Liver (tissue), 9 donors: ENCODE results near the gene NDNF. TPM values are rescaled to one million over a fixed set of nuclear protein-coding genes. Genes with fewer than 3 reads are reported as not detected.

Source experiments
- DNase-seq: peaks from one replicate; pipeline ENCODE4 v3.0.0-alpha.2; 2017; ENCODE audit warnings: low spot score
- H3K27ac ChIP-seq, 2 donors: one replicate each; pipeline ENCODE4 v1.7.0; 2013; ENCODE audit warnings: inconsistent platforms in 2 of 2, low read length in 2 of 2, control low read depth in 1 of 2, low read depth in 1 of 2, mild to moderate bottlenecking in 1 of 2
- H3K27me3 ChIP-seq, 4 donors: one replicate each; pipeline versions ENCODE4 v1.6.1 to v1.7.0; 2013; ENCODE audit warnings: low read length in 3 of 4, inconsistent platforms in 1 of 4, mild to moderate bottlenecking in 1 of 4, moderate library complexity in 1 of 4; ENCODE audit not compliant: control insufficient read depth in 4 of 4, insufficient read depth in 4 of 4
- H3K36me3 ChIP-seq, 4 donors: one replicate each; pipeline versions ENCODE4 v1.6.1 to v1.7.0; 2013; ENCODE audit warnings: low read length in 3 of 4, mild to moderate bottlenecking in 3 of 4, low read depth in 1 of 4, moderate library complexity in 1 of 4; ENCODE audit not compliant: control insufficient read depth in 4 of 4, insufficient read depth in 3 of 4
- H3K4me1 ChIP-seq, 4 donors: one replicate each; pipeline versions ENCODE4 v1.6.1 to v1.7.0; 2013; ENCODE audit warnings: low read length in 3 of 4, mild to moderate bottlenecking in 3 of 4, moderate library complexity in 1 of 4; ENCODE audit not compliant: control insufficient read depth in 4 of 4, insufficient read depth in 4 of 4
- H3K4me3 ChIP-seq, 3 donors: one replicate each; pipeline versions ENCODE4 v1.6.1 to v1.7.0; 2013; ENCODE audit warnings: low read length in 3 of 3, control low read depth in 1 of 3, low read depth in 1 of 3, mild to moderate bottlenecking in 1 of 3
- H3K9ac ChIP-seq, 2 donors: one replicate each; pipeline ENCODE4 v1.7.0; 2013; ENCODE audit warnings: low read length in 2 of 2, mild to moderate bottlenecking in 2 of 2, moderate library complexity in 2 of 2, control low read depth in 1 of 2, low read depth in 1 of 2
- H3K9me3 ChIP-seq, 4 donors: one replicate each; pipeline versions ENCODE4 v1.6.1 to v1.7.0; 2013; ENCODE audit warnings: low read length in 3 of 4; ENCODE audit not compliant: control insufficient read depth in 4 of 4
- ATF3 ChIP-seq: IDR thresholded peaks from 2 replicates; pipeline ENCODE4 v1.6.1; 2016; ENCODE audit warnings: antibody characterized with exemption
- CTCF ChIP-seq: fragments of 150-350 bp; IDR thresholded peaks from 2 replicates; pipeline ENCODE4 v1.5.1; 2017; ENCODE audit warnings: improper control_type of control experiment, low read depth, low read length; ENCODE audit not compliant: missing input control
- EGR1 ChIP-seq, 2 donors: IDR thresholded peaks; 2 replicates each; pipeline ENCODE4 v1.6.1; 2016 to 2018; ENCODE audit warnings: antibody characterized with exemption in 2 of 2, low read depth in 2 of 2
- FOXA1 ChIP-seq: IDR thresholded peaks from 2 replicates; pipeline ENCODE4 v1.6.1; 2016; ENCODE audit warnings: antibody characterized with exemption
- FOXA2 ChIP-seq: IDR thresholded peaks from 2 replicates; pipeline ENCODE4 v1.6.1; 2016; ENCODE audit warnings: antibody characterized with exemption
- GABPA ChIP-seq, 2 donors: IDR thresholded peaks in 1 of 2; conservative IDR thresholded peaks in 1 of 2; 2 replicates each; pipeline ENCODE4 v1.6.1; 2016; ENCODE audit warnings: antibody characterized with exemption in 2 of 2, mild to moderate bottlenecking in 1 of 2, moderate library complexity in 1 of 2
- HNF4A ChIP-seq, 2 donors: conservative IDR thresholded peaks; 2 replicates each; pipeline ENCODE4 v1.6.1; 2016; ENCODE audit warnings: antibody characterized with exemption in 2 of 2, mild to moderate bottlenecking in 2 of 2
- HNF4G ChIP-seq: IDR thresholded peaks from 2 replicates; pipeline ENCODE4 v1.6.1; 2016; ENCODE audit warnings: antibody characterized with exemption
- JUND ChIP-seq, 2 donors: IDR thresholded peaks; 2 replicates each; pipeline ENCODE4 v1.6.1; 2016; ENCODE audit warnings: antibody characterized with exemption in 2 of 2
- MAX ChIP-seq: IDR thresholded peaks from 2 replicates; pipeline ENCODE4 v1.6.1; 2016; ENCODE audit warnings: antibody characterized with exemption
- NR2F2 ChIP-seq: IDR thresholded peaks from 2 replicates; pipeline ENCODE4 v1.6.1; 2016; ENCODE audit warnings: antibody characterized with exemption
- RAD21 ChIP-seq, 2 donors: IDR thresholded peaks; 2 replicates each; pipeline ENCODE4 v1.6.1; 2016; ENCODE audit warnings: antibody characterized with exemption in 2 of 2, mild to moderate bottlenecking in 2 of 2
- REST ChIP-seq: IDR thresholded peaks from 2 replicates; pipeline ENCODE4 v1.6.1; 2016; ENCODE audit warnings: antibody characterized with exemption, mild to moderate bottlenecking
- RXRA ChIP-seq, 2 donors: IDR thresholded peaks; 2 replicates each; pipeline ENCODE4 v1.6.1; 2017 to 2018; ENCODE audit warnings: antibody characterized with exemption in 2 of 2, mild to moderate bottlenecking in 1 of 2
- SP1 ChIP-seq: IDR thresholded peaks from 2 replicates; pipeline ENCODE4 v1.6.1; 2018; ENCODE audit warnings: antibody characterized with exemption, mild to moderate bottlenecking
- TAF1 ChIP-seq: conservative IDR thresholded peaks from 2 replicates; pipeline ENCODE4 v1.6.1; 2016; ENCODE audit warnings: antibody characterized with exemption, mild to moderate bottlenecking
- YY1 ChIP-seq: IDR thresholded peaks from 2 replicates; pipeline ENCODE4 v1.6.1; 2016; ENCODE audit warnings: antibody characterized with exemption, mild to moderate bottlenecking
- ZBTB33 ChIP-seq: IDR thresholded peaks from 2 replicates; pipeline ENCODE4 v1.6.1; 2016; ENCODE audit warnings: antibody characterized with exemption
- WGBS: extraction: QIAGEN DNeasy Blood & Tissue Kit; methylation state at CpG from one replicate; pipeline ENCODE4 v1.1.7; 2013; 5-methylcytosine and 5-hydroxymethylcytosine counted together
- polyA plus RNA-seq, 2 donors: library from polyadenylated mRNA; stranded (reverse) in 1 of 2; unstranded in 1 of 2; fragments of 200-250 nt in 1 of 2; fragments of >200 nt in 1 of 2; fragmentation: Nextera tagmentation in 1 of 2; extraction: Ambion mirVana in 1 of 2; gene quantifications; one replicate each; pipeline versions ENCODE4 v1.2.1 to v1.2.3, GENCODE V29; 2013 to 2015
- total RNA-seq, 2 donors: library from RNA; depleted of rRNA; stranded (reverse); fragments of >200 nt; gene quantifications; one replicate each; pipeline ENCODE4 v1.2.3, GENCODE V29; 2014
- donor health status: healthy.
- donor health status: healthy.
- donor health status: healthy.
- donor health status: healthy.
- donor health status: healthy.

NDNF gene
- total and polyA plus RNA-seq, 4 donors, result 0.05 to 0.37 (median 0.13) TPM

GRCh38 chr4:121091941-121092340 lies 19.6 kb upstream of the NDNF start:
- H3K27ac ChIP-seq, result no peak overlapping the region
- no peaks in the 10 kb centered on the region for H3K9me3 ChIP-seq
- H3K36me3 ChIP-seq, result no peaks in the 10 kb centered on the region
- no peaks in the 10 kb centered on the region for H3K27me3 ChIP-seq
- TF ChIP-seq NR2F2, result no peak
- TF ChIP-seq MAX, result no peak
- no peak for TF ChIP-seq TAF1
- no peak for TF ChIP-seq HNF4G
- no peak for TF ChIP-seq RXRA (IDR thresholded peaks at IDR 0.05)
- no peak overlapping the region for H3K9ac ChIP-seq
- no peaks in the 10 kb centered on the region for H3K4me1 ChIP-seq
- no peak overlapping the region for H3K4me3 ChIP-seq
- no peak for DNase-seq

- Histone ChIP-seq H3K9ac (no peak overlapping the region), H3K27ac (no peak overlapping the region), H3K27me3 (no peaks in the 10 kb centered on the region), H3K36me3 (no peaks in the 10 kb centered on the region), H3K9me3 (no peaks in the 10 kb centered on the region), H3K4me3 (no peak overlapping the region), H3K4me1 (no peaks in the 10 kb centered on the region)
- DNase-seq, result no peak
- 91% methylated on average over 4 of the region's 4 CpGs for WGBS
- no peak for TF ChIP-seq YY1
- TF ChIP-seq EGR1 (IDR thresholded peaks at IDR 0.05; ENCODE audit: low read depth in 2 of 2), result no peak
- TF ChIP-seq FOXA1, result no peak
- no peak for TF ChIP-seq HNF4A (conservative IDR thresholded peaks at IDR 0.05)
- no peak for TF ChIP-seq FOXA2
Observed at GRCh38 chr4:121088867-121089266, 16.5 kb upstream of the NDNF start.

GRCh38 chr4:121079376-121079775 lies 7.0 kb upstream of the NDNF start:
- Histone ChIP-seq H3K9me3 (peaks cover 0 to 6% (median 2%) of the 10 kb centered on the region in 4 donors), H3K4me1 (no peaks in the 10 kb centered on the region), H3K9ac (no peak overlapping the region), H3K36me3 (peaks cover 0 to 2% (median 0%) of the 10 kb centered on the region in 4 donors), H3K4me3 (no peak overlapping the region), H3K27ac (no peak overlapping the region), H3K27me3 (peaks cover 0 to 9% (median 5%) of the 10 kb centered on the region in 4 donors)
- WGBS, result 78% methylated on average over 1 of the region's 1 CpG
- DNase-seq, result no peak
- TF ChIP-seq JUND (IDR thresholded peaks at IDR 0.05) (no peak), REST (no peak), FOXA1 (no peak), SP1 (no peak), MAX (no peak), HNF4G (no peak), FOXA2 (no peak), RXRA (IDR thresholded peaks at IDR 0.05) (no peak), EGR1 (IDR thresholded peaks at IDR 0.05; ENCODE audit: low read depth in 2 of 2) (no peak), ATF3 (no peak), HNF4A (conservative IDR thresholded peaks at IDR 0.05) (no peak), YY1 (no peak), NR2F2 (no peak), CTCF (no peak), RAD21 (IDR thresholded peaks at IDR 0.05) (no peak), TAF1 (no peak), ZBTB33 (no peak), GABPA (IDR thresholded peaks at IDR 0.05 in 1 of 2, conservative IDR thresholded peaks at IDR 0.05 in 1 of 2) (no peak)
